ENCODE results near the gene LRP1B.

- TF ChIP-seq CTCF (IDR thresholded peaks at IDR 0.05) (no peak), ZFX (IDR thresholded peaks at IDR 0.05; ENCODE audit: borderline replicate concordance) (no peak)
Measured at GRCh38 chr2:141242008-141242407, 888.8 kb downstream of the LRP1B start.
